GM04504 (cell line): ENCODE results near the gene PRR15.

Experiments
- DNase-seq: peaks from one replicate; pipeline ENCODE4 v3.0.0-alpha.2; 2012; ENCODE audit warnings: low read depth

PRR15 gene

DNA sequence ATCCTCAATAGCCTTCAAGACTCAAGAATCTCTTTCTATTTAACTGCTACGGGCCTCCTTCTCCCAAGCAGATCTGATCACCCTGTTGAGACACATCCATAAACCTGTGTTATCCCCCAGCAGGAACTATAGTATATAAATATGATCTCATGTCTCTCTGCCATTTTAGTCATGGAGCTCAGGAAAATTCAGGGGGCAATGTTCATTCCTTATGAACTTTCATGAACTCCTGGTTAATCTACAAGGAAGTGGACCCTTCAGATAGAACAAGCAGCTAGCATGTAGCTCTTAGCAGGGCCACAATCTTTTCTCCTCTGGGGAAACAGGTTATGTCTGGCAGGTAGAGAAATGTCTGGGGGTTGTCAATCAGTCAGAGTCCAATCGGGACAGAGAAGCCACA, 8.9 kb downstream of the PRR15 start:
- DNase-seq, result no peak

DNA sequence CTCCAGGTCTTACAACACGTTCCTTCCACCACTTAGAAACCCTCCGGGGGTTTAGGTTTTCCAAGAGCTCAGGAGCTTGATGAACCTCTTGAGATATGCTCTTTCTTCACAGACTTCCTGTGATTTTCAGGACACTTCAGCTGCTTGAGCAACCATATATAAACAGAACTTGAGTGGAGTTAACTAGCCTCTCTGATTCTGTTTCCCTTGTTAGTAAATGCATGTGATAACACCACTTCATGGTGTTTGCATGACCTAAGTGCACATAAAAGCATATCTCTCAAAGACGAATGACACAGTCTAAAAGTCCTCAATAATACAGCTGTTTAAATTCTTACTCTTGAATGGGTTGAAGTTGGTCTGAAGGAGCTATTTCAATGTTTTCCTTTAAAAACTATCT, 9.9 kb downstream of the PRR15 start:
- DNase-seq, result no peak

DNA sequence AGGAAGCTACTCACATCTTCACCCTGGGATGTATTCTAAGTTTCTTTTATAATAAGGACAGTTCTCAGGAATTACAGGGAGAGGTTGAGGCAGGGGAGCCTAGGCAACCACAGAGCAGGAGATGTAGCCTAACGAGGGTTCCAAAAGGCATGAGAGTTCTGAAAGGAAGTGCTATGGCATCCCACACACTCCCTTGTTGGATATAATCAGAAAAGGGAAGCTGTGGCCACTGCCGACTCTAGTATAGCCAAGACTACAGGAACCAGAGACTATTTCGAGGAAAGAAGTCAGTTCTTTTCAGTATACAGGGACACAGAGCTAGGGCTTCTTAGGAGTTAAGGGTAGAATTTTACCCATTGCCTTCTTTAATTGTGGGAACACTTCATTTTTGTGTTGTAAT, 11.0 kb downstream of the PRR15 start:
- DNase-seq, result no peak

GRCh38 chr7:29587195-29587808, 23.7 kb downstream of the PRR15 start:
- no peak for DNase-seq

DNA sequence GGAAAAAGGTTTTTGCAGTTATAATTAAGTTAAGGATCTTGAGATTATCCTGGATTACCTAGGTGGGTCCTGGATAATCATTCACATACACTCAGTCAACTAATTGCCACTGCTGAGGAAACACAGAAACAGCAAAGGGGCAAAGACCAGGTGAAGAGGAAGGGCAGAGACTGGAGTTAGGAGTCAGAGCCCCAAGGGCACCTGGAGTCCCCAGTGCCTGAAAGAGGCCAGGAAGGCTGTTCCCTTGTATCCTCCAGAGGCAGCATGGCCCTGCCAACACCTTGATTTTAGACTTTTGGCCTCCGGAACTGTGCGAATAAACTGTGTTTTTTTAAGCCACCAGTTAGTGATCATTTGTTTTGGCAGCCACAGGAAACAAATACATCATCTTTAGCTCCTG, 24.6 kb downstream of the PRR15 start:
- no peak for DNase-seq

- DNase-seq, result no peak
Observed at GRCh38 chr7:29588900-29589696, 25.5 kb downstream of the PRR15 start.

GRCh38 chr7:29592866-29593265, 29.2 kb downstream of the PRR15 start:
- DNase-seq, result no peak

DNA sequence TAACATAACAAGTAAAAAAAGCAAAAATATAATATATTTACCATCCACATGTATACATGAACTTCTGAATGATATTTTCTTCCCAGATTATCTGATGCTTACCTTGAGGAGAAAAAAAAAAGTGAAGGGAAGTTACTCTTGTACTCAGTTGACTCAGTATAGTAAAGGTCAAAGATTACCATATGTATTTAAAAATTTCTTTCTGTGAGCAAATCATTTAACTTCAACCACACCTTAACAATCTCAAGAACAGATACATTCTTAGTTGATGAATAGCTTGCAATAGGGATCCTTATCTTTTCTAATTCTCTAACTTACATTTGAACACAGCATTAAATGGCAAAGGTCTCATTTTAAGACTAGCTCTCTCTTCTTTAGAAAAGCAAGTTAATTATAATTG, 29.8 kb downstream of the PRR15 start:
- DNase-seq, result no peak

DNA sequence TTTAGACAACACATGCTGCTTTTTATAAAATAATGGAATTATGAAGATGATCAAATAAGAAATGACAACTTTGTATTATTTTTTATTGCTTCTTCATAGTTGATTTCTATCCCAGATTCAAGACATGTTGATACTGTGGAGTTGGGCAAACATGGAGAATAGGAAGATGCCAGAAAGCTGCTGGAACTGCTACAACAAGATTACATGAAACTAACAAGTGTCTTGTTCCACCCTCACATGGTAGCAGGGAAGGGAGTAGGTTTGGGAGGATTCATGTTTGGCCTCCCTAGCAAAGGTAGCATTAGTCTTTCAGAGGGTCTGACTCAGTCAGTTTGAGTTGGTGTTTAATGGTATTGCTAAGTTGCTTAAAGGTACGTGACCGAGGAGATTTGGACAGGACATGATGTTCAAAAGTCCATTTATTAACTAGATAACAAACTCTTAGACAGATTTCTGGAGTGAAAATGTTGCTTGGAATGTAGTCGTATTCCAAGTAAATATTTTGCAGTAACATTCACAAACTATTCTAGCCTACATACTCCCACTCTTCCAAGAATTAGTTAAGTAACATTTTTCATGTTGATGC, 33.1 kb downstream of the PRR15 start:
- no peak for DNase-seq

GRCh38 chr7:29597266-29597665, 33.6 kb downstream of the PRR15 start:
- no peak for DNase-seq

DNA sequence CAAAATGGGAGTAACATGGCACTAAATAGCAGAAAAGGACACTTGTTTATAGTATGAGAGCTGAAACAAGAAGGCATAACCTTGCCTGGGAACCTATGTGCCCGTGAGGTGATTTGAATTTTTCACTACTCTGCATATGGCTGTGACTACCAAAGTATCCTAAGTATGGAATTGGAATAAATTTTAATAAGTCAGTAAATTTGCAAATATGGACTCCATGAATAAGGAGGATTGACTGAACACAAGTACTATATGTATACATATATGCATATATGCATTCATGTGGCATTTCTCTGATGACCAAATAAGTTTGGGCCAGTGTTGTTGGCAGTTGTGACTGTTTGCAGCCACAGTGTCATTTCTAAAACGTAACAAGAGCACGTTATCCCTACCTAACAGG, 34.5 kb downstream of the PRR15 start:
- no peak for DNase-seq

DNA sequence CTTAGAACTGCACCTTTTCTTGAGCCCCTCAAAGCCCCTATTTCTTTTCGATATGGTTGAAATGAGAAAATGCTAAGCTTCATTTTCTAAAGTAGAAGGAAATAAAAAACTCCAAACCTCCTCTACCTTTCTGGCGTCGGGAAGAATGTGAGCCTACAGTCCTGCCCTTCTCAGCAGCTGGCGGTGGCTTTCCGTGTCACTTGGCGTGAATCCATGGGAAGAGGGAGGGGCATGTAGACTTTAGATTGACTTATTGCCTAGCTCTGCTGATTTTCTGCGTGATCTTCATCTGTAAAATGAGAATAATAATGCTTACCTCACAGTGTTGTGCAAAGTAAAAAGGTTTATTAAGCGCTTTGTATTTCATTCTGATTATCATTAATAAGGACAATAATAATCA, 35.0 kb downstream of the PRR15 start:
- DNase-seq, result no peak

DNA sequence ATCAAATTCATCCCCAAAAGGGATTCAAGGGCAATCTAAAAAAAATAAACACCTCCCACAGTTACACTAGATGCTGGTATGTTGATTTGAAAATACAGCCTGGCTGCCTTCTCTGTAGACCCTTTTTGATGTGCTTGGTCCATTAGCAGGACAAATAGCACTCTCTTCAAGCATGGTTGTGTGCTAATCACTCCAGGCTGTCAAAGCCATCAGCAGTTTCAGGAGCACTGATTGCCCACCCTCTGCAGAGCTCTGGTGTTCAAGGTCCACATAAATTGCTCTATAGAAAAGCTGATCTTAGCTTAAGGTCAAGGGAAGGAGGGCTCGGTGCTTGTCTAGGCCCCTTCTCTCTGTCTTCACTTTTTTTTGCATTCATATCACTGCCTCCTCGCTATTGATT, 35.4 kb downstream of the PRR15 start:
- DNase-seq, result no peak

DNA sequence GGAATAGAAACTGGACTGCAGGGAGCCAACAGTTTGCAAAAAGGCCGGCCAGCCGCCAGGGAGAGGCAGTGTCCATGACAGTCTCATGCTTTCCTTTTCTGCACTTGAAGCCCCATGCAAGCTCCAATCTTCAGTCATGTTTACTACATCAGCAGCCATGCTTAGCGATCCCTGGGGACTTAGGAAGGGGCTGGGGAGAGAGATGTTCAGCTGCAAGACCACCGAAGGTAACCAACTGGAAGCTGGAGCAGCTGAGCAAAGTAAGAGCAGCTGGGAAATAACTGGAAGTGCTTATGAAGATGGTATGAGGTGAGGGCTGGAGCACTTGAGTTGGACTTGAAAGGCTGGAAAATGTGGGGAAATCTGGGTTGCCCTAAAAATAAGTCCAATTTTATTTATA, 37.0 kb downstream of the PRR15 start:
- no peak for DNase-seq

- DNase-seq, result no peak
Observed at GRCh38 chr7:29604052-29604451, 40.4 kb downstream of the PRR15 start.

DNA sequence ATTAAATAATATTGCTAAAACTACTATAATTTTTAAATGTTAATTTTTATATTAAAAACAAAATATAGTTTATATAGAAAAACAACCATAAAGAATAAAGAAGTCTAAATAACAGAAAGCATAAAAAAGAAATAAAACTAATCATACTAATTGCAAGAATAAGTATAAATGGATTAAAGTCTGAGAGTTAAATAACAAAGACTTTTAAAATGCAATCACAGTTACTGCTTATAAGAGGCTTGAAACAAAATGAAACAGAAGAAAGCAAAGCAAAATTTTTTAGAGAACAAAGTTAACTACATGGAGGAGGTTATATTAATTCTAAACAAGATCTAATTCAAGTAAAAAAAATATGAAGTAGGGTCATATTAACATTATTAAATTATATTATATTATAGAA, 41.1 kb downstream of the PRR15 start:
- DNase-seq, result no peak

DNA sequence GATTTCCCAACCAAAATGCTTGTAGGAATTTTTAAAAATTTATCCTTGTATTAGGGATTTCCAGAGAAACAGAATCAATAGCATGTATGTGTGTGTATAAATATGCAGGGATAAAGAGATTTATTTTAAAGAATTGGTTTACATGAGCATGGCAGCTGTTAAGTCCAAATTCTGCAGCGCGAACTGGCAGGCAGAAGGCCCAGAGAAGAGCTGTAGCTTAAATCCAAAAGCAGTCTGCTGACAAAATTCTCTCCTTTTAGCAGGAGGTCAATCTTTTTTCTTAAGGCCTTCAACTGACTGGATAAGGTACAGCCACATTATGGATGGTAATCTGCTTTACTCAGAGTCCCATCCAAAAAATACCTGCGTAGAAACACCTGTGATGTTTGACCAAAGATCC, 42.0 kb downstream of the PRR15 start:
- DNase-seq, result no peak

DNA sequence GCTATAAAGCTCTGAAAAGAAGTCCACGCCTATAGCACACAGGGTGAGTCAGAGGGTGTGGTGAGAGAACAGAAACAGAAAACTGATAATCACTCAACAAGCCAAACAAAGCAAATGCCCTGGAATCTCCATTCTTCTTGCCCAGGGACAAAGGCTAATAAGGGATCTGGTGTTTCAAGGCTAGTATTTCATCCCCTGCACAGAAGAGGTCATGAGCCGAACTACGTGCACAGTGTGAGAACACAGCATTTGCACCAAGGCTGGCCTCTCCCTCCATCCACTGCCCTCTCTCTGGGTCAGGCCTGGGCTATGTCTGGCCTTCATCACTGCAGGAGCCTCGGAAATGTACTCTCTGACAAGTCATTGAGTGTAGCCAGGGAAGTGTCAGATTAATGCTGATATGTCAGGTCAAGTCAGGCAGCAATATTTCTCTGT, 42.7 kb downstream of the PRR15 start:
- no peak for DNase-seq

DNA sequence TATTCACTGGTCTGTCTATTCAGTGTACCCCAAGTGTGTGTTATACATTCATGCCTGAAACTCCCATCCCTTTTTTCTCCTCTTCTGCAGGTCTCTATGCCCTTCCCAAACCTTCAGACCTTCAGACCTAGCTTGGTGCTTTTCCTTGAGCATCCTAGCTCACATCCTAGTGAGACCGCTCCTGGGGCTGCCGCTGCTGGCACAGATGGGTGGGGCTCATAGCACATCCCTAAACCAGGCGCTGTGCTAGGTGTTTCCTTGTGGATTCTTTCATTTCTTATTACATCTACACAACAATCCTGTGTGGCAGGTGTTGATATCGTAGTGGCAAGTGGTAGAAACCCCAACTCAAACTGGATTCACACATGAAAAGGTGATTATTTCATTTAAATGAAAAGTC, 43.2 kb downstream of the PRR15 start:
- no peak for DNase-seq

- no peak for DNase-seq
Observed at GRCh38 chr7:29607259-29607658, 43.6 kb downstream of the PRR15 start.

DNA sequence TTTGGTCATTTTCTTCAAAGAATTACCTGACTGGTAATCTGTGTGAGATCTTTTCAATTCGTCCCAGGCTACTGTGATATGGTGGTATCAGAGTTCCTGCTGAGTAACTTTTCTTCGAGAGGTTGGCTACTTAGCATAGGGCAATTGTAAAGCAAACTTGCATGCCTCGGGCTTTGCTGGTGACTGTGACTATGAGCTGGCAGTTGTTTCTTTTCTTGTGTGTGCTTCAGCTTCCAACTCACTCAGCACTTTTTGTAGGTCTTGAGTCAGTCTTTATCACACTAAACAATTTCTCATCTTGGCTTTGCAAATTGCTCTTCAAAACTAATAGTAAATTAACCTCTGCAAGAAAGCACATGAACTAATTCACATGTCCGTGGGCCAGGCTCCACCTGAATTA, 44.3 kb downstream of the PRR15 start:
- no peak for DNase-seq

DNA sequence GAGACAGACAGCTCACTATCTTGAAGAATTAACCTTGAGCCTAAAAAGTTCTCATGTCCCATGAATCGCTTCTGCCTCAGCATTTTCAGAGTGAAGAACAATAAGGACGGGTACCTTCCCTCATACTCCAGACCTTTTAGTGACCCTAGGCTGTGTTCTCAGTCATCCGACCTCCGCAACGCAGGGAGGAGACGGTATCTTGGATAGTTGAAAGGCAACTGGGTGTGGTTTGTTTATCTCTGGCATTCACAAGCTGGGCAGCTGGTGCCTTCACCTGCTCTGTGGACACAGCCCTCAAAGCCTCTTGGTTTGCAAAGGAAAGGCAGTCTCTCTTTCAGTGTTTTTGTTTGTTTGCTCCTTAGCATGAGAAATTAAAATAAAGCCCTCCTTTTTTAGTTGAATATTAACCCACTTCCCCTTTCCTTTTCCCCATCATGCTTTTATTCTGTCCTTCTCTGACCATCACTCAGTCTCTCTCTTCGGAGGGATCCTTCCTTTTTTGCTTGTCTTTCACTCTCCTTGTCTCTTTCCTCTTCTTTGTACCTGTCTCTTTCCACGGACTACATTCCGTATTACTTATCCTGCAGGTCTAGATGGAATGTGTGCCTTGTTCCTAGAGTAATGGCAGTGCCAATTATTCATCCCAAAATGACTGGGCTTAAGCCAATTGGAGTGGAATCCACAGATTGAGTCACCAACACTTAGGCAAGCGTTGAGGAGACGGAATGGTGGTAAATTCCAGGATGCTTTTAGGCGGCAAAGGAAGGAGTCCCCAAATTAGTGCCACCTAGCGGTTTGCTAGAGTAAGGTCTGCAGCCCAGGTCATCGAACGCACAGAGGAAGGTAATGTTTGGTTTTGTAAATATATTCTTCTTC, 45.8 kb downstream of the PRR15 start:
- no peak for DNase-seq

DNA sequence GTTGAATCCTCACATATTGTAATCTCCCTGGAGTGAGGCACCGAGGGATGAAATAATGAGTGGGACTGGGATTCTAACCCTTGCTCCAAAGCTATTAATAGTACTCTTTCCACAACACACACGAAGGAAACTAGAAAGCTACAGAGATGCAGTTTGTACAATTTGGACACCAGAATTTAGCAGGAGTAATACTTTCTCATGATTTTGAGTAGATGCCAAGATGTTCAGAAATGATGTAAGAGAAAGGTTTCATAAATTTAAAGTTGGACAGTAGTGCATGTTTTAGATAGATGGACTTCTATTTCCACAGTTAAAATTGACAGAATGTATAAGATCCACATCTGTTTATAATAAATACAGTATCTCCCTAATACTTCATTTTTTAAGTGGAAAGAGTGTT, 46.5 kb downstream of the PRR15 start:
- no peak for DNase-seq
